NCI-H69 (cell line): ENCODE results near the gene DNAH9.
"Not testable (repeated sequence)": the region's sequence is repeated elsewhere in the genome, so short reads cannot be mapped to it uniquely, and the experiment has no call there.

Experiments used
- DNase-seq: peaks from one replicate; lab custom pipeline; 2025; lab: John Stamatoyannopoulos, UW

DNAH9 gene

GRCh38 chr17:11921296-11921695 is 323.0 kb downstream of the DNAH9 start:
- no peak for DNase-seq

DNA sequence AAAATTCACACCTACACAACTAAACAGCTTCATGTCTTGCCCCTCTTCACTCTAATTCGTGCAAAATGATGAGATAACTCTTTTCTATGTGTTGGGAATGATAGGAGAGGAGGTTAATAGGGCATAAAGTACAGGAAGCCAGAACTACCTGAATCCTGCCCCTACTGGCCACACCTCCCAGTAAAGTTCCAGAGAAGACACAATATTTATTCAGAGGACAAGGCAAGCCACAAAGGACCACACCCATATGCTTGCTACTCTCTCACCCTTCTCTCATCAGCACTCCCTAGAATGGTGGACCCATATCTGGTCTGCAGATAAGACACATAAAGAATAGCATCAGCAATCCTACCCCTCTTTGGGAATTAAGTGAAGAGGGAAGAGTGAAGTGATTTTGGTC is 324.4 kb downstream of the DNAH9 start:
- no peak for DNase-seq

GRCh38 chr17:11924076-11924475 is 325.8 kb downstream of the DNAH9 start:
- DNase-seq, result no peak

GRCh38 chr17:11925262-11926021 is 327.2 kb downstream of the DNAH9 start:
- no peak for DNase-seq

- no peak for DNase-seq
Measured at GRCh38 chr17:11928436-11928835, 330.2 kb downstream of the DNAH9 start.

DNA sequence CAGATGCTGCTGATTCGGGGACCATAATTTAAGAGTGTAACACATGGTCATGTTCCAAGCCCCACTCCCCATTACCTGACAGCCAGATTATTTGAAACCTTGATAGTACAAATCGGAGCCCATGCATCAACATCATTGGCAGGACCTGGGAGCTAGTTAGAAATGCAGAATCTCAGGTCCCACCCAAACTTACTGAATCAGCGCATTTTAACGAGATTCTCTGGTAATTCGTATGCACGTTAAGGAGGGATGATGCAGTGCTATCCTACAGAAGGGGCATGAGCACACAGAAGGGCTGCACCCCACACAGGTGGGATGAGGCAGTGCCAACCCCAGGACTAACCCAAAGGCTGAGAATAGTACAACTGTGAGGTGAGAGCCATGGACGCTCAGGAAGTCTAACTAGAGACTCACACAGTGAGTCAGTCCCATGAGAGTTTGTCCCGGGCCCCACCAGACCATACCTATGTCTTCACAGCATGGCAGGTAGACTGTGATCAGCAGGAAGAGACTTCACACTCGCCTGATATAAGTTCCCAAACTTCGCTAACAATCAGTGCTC is 334.1 kb downstream of the DNAH9 start:
- DNase-seq, result no peak

DNA sequence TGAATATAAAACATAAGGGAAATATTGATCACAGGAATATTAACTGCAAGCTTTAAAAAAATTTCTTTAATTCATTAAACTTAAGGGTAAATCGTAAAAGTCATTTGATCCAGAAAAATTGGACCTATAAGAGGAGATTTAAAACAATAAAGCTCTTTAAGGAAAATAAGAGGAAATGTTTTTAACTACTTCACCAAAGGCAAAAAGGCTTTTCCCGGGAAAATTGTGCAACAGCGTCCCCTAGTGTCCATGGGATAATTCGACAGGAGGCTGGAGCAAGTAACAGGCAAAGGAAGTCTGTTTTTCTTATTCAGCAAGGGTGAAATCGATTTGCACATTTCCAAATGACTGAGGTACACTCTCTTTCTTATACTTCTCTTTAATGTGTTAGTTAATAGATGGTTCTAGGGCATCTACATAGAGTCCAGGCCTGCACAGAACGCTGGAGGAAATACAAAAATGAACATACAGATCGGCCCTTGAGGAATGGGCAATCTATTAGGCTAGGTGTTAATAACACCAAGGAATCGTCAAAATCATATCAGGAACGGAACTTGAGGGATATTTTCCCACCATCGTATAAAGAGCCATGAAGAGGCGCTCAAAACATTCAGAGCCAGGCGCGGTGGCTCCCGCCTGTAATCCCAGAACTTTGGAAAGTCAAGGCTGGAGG is 337.6 kb downstream of the DNAH9 start:
- DNase-seq, result peak; percentile 13

DNA sequence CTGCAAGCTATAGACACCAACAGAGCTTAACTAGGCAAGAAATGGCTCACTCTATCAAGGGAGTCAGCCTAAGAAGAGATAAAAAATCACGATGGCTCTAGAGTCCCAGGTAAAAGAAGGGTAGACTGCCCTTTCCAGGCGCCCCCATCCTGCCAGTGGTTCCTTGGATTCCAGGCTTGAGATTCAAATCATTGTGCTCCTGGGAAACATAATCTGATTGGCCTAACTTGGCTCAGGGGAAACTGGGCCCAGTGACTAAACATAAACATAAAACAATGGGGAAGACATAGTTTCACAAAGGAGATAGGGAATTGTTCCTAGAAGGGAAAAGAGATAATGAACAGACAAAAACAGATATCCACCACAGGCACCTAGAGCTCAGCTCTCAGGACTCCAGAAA is 342.6 kb downstream of the DNAH9 start:
- DNase-seq, result no peak

DNA sequence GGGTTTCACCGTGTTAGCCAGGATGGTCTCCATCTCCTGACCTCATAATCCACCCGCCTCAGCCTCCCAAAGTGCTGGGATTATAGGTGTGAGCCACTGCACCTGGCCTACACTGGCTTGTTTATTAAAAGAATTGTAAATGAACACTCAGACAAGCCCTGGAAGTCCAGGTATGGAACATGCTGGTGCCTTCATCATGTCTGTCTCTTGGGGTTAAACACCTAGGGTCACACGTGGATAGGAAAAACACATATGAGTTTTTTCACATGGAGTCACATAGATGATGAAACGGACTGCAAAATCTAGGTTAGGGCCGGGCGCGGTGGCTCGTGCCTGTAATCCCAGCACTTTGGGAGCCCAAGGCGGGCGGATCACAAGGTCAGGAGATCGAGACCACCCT is 344.8 kb downstream of the DNAH9 start:
- not testable (repeated sequence) for DNase-seq

DNA sequence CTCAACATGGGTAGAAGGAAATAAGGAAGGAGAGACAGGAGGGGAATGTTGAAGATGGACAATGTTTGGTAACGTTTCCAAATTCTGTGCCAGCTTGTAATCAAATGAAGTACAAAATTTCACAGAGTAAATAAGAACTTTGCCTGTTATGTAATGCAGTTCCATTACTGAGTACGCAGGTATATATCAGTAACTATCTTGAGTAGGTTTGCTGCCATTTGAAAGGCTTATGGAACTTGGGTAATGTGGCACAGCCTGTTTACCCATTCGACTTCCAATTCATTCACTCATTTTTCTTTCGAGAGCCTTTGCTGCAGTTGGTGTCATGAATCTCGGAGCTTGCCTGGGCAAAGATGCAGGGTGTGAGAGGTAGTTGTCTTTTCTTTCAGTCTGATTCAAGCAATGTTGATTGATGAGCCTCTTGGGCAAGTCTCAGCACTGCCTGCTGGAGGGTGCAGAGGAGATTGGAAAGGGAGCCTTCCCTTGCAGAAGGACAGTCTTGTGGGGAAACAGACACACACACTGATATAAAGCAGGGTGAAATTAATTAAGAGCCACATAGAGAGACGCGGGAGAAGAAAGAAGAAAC is 345.6 kb downstream of the DNAH9 start:
- DNase-seq, result no peak

DNA sequence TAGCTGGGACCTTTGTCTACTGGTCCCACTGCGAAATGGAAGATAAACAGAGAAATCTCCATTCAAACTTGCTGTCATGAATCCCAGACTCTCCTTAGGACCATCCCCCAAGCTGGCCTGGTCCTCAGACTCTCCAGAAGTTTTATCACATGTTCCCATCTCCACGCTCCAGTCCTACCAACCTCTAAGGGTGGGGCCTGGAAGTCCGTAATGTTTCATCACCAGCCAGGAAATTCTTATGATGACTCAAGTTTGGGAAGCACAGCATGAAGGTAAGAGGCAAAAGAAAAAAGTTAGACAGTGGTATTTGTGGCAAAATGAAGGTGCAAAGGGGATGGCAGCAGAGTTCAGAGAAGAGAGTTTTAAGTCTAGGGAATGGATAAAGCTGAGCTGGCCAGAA is 346.3 kb downstream of the DNAH9 start:
- DNase-seq, result no peak

DNA sequence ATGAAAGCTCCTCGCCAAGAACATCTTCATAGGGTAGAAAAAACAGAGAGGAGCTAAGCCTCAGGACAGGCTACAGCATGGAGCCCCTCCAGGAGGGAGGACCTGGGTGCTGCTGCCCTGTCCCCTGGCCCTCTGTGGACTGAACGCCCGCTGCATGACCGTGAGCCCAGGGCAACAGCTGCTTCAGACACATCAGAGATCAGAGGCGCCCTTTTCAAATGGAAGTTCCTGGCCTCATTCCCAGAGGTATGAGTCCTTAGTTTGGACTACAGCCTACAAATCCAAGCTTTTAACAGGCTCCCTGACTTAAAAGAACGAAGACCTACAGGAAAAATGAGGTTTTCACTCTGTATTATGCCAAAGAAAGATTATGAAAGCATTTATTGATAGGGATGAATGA is 350.5 kb downstream of the DNAH9 start:
- DNase-seq, result no peak

DNA sequence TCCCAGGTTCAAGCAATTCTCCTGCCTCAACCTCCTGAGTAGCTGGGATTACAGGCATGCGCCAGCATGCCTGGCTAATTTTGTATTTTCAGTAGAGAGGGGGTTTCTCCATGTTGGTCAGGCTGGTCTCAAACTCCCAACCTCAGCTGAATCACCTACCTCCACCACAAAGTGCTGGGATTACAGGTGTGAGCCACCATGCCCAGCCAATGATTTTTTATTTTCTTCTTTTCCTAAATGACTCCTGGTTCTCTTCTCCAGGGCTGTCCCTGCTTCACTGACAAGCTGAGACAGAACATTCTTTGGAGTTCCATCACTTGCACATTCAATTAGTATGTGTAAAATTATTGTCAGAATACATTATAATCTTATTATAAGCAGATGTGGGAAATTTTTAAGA is 351.3 kb downstream of the DNAH9 start:
- not testable (repeated sequence) for DNase-seq

DNA sequence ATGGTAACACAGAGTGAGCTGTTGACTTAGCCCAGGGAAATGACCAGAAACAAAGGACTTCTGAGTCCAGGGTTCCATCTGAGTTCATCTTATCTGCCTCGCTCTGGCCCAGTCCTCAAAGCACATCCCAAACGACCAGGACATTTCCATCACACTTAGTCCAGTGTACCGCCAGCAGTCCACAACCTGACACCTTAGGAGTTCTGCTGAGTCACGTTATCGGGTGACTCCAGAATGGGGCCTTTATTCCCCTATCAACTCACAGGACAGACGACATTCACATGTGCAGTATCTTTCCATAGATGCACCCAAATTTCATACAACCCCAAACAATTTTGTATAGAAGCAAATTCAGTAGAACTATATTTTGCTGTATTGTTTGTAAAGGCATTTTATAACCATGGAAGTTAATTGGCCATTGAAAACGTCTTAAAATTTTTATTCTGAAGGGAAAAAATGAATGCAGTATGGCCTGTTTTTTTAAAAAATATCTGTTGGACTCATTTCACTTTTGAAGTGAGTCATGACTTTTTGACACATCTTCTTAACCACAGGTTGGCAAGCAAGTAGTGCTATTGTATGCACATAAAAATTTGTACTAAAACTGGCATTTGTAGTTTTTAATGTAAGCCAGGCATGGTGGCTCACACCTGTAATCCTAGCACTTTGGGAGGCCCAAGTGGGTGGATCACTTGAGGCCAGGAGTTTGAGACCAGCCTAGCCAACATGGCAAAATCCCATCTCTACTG is 352.7 kb downstream of the DNAH9 start:
- no peak for DNase-seq

- no peak for DNase-seq
Measured at GRCh38 chr17:11952610-11953009, 354.3 kb downstream of the DNAH9 start.

DNA sequence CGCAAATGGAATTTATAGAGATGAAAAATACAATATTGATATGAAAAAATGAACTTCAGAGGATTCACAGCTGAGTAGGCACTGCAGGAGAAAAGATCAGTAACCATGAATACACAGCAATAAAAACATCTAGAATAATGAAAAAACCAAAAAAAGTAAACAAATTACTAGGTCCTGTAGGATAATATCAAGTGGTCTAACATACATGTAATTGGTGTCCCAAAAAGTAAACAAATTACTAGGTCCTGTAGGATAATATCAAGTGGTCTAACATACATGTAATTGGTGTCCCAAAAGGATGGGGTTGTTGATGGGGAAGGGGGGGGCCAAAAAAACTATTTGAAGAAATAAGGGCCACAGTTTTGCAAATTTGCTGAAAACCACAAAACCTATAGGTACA is 355.7 kb downstream of the DNAH9 start:
- no peak for DNase-seq

DNA sequence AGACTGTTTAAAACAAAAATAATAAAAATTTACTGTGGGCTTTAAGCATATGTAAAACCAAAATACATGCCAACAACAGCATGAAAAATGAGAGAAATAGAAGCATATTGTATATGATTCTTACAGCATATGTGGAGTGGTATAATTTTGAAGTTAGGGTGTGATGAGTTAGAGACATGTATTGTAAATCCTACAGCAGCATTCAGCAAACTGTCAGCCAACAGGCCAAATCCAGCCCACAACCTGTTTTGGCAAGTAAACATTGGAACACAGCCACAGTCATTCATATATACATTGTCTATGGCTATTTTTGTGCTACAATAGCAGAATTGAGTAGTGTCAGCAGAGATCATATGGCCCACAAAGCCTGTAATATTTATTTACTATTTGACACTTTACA is 356.7 kb downstream of the DNAH9 start:
- no peak for DNase-seq

- no peak for DNase-seq
Measured at GRCh38 chr17:11969565-11969964, 371.3 kb downstream of the DNAH9 start.

DNA sequence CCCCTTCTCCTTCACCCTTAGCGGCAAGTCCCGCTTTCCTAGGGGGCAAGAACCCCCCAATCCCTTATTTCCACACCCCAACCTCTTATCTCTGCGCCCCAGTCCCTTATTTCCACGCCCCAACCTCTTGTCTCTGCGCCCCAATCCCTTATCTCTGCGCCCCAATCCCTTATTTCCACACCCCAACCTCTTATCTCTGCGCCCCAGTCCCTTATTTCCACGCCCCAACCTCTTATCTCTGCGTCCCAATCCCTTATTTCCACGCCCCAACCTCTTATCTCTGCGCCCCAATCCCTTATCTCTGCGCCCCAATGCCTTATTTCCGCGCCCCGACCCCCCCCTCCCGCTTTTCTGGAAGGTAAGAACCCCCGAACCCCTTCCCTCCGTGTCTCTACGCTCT is 374.5 kb downstream of the DNAH9 start:
- not testable (repeated sequence) for DNase-seq

GRCh38 chr17:11979795-11980194 is 381.5 kb downstream of the DNAH9 start:
- no peak for DNase-seq

DNA sequence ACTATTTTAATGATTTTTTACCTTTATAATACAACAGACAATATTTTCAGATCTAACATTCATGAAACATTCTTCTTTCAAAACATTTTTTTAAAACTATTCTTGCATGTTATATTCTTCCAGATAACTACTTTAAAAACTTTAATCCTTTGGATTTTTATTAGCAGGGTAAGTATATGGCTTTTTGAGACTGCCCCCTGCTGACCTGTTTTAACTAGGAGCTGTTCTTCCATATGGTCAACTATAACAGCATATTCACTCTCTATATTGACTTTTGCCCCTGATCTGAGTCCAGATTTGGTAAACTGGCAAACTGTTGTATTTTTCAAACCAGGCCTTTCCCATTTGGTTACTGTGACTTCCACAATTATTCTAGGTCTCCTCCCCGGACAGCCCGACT is 382.5 kb downstream of the DNAH9 start:
- no peak for DNase-seq

DNA sequence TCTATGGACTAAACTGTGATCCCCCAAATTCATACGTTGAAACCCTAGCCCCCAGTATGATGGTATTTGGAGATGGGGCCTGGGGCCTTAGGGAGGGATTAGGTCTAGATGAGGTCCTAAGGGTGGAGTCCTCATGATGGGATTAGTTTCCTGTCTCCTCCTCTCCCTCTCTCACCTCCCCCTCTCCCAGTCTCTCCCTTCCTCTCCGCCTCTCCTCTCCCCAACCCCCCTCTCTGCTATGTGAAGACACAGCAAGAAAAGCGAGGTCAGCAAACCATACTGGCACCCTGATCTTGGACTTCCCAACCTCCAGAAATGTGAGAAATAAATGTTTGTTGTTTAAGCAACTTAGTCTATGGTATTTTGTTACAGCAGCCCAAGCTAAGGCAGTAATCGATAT is 383.6 kb downstream of the DNAH9 start:
- no peak for DNase-seq
